T47D (cell line): Measurements from ENCODE around the gene BCO1.

ENCODE experiments used
- DNase-seq, 2 experiments: peaks; one replicate each; pipeline versions ENCODE4 v3.0.0 to v3.0.0-alpha.2; 2011 to 2012; ENCODE audit warnings: low read depth in 1 of 2, low spot score in 1 of 2
- JUND ChIP-seq: IDR thresholded peaks from 2 replicates; pipeline ENCODE4 v1.6.1; 2012; ENCODE audit warnings: low read depth
- in situ Hi-C: cut with HindIII; loops from 2 replicates; pipeline ENCODE4 v1.10.0; 2016; ENCODE audit warnings: low sequenced_read_pairs, low pct_unique_long_range_greater_than_20kb

Gene BCO1, protein sequence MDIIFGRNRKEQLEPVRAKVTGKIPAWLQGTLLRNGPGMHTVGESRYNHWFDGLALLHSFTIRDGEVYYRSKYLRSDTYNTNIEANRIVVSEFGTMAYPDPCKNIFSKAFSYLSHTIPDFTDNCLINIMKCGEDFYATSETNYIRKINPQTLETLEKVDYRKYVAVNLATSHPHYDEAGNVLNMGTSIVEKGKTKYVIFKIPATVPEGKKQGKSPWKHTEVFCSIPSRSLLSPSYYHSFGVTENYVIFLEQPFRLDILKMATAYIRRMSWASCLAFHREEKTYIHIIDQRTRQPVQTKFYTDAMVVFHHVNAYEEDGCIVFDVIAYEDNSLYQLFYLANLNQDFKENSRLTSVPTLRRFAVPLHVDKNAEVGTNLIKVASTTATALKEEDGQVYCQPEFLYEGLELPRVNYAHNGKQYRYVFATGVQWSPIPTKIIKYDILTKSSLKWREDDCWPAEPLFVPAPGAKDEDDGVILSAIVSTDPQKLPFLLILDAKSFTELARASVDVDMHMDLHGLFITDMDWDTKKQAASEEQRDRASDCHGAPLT

DNA sequence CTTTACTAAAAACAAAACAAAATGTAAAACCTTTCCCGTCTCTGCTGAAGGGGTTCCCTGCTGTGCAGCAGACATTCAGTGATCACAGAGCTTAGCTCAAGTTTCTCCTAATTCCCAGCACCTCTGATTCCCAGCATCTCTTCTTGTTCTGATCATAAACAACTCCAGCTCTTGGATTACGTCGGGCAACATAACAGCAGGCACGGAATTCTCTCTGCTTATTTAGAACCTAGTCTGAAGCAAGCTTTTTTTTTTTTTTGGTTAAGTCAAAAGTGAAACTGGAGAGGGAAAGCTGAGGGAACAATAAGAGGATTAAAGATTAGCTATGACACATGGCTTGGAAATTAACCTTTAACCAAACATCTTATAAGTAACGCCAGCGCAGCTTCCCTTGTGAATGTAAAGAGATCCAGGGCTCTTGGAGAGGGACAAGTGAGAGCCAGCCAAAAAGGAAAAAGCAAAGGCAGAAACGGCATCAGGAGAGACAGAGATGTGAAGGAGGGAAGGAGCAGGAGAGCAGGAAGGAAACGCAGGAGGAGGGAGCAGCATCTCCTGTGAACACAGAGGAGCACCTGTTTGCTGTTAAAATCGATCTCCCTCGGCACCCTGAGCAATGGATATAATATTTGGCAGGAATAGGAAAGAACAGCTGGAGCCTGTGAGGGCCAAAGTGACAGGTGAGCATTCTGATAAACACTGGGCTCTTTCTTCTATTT, at the start of gene BCO1:
Gene BCO1 (plus strand): TSS at position 394 of the 716 bp plus-strand sequence. CDS start 220 bp downstream, at position 614.
- in situ Hi-C loops = no loop called here
- TF ChIP-seq JUND = no peak
- DNase-seq = no peak

DNA sequence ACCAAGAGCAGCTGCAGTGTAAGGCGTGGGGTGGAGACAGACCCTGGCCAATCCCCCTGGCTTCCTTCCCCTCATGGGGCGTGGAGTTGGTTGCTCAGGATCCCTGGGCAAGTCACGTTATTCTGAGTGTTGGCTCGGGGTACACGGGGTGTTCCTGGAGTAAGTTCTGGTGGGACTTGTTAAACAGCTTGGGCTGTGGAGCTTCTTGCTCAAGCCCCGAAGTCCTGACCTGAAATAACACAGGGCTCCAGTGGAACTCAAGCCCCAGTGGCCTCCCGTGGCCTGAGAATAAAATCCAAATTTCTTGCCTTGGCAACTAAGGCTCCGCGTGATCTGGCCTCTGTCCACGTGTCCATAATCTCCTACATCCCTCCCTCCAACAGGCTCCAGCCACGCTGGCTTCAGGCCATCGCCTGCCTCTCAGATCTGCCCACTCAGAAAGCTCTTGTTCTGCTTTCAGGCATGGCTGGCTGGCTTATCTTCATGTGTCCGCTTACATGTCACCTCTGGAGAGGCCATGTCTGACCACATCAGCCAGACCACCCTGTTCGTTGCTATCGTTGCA, 49.3 kb upstream of the BCO1 start:
- in situ Hi-C loops = no loop called here
- peak in 1 of 2 experiments; percentile 37 for DNase-seq
- TF ChIP-seq JUND = no peak

DNA sequence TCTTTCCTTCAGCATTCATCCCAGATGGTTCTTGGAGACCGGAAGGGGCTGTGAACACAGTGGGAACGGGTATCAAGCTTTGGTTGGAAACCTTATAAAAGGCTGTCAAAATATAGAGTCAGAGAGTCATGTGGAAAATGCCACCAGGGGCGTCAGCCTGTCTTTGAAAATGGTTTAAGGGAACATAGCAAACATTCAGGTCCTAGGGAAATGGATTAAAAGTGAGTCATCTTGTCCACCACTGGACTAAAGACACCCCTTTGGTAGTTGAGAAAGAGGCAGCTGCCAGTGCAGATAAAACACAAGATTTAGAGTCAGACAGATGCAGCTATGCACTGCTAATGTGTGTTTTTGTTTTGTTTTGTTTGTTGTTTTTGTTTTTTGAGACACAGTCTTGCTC, 47.8 kb upstream of the BCO1 start:
- DNase-seq = no peak
- no peak for TF ChIP-seq JUND
- in situ Hi-C loops = no loop called here

DNA sequence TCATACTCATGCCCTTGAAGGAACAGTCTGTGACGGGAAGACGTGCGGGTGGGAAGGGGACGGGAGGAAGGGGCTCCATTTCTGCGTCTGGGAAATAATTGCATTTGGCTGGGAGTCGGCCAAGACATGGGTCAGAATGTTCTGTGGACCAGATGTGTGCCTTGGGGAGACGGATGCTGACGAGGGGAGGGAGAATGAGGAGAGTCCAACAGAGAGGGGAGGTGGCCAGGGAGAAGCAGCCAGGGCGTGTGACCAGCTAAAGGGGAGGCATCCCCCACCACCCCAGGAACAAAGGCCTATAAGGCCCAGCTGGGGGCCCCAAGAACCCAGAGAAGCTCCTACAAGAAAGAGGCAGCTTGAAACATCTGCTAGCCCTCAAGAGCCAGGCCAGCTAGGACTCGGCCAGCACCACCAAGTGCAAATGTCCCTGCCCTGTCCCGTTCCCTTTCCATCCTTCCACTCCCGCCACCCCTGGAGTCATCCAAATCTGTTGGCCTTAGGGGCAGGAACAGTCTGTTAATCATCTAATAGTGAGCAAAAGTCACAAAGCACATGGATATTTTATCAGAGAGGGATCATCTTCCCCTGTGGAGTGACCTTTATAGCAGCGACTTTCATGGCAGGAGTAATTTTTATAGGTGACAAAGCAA, 42.5 kb upstream of the BCO1 start:
- in situ Hi-C loops = no loop called here
- DNase-seq = no peak
- TF ChIP-seq JUND = no peak

DNA sequence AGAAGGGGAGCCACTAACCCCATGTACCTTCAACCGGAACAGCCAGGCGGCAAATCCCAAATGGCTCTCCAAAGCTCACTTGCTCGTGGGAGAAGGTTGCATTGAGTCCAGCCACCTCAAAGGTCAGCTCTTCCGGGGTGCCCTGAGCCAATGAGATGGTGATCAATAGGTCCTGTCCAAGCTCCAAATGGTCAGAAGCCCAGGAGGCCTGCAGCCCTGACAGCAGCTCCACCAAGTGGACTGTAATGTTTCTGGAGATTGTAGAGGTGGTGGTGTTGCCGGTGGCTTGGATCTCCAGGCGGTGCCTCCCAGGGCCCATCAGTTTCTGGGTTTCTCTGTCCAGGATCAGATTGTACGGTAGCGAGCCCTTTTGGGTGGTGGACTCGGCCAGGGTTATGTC, 39.9 kb upstream of the BCO1 start:
- TF ChIP-seq JUND = no peak
- DNase-seq = peak; percentile 63 to 84
- in situ Hi-C loops = no loop called here

DNA sequence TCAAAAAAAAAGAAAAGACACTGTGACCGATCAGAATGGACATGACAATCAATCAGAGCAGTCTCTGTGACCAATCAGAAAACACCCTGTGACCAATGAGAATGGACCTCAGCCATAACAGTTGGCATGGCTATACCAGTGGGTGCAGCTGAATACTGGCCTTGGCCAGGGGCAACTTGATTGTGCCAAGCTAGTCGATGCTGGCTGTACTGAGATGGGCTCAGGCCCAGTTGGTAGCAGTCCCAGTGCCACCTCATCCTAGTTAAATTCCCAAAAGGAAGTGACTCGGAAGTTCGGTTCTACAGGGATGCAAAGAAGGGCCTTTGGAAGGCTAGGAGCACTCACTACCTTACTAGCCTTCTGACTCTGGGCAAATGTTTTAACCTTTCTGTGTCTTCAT, 37.2 kb upstream of the BCO1 start:
- in situ Hi-C loops = no loop called here

DNA sequence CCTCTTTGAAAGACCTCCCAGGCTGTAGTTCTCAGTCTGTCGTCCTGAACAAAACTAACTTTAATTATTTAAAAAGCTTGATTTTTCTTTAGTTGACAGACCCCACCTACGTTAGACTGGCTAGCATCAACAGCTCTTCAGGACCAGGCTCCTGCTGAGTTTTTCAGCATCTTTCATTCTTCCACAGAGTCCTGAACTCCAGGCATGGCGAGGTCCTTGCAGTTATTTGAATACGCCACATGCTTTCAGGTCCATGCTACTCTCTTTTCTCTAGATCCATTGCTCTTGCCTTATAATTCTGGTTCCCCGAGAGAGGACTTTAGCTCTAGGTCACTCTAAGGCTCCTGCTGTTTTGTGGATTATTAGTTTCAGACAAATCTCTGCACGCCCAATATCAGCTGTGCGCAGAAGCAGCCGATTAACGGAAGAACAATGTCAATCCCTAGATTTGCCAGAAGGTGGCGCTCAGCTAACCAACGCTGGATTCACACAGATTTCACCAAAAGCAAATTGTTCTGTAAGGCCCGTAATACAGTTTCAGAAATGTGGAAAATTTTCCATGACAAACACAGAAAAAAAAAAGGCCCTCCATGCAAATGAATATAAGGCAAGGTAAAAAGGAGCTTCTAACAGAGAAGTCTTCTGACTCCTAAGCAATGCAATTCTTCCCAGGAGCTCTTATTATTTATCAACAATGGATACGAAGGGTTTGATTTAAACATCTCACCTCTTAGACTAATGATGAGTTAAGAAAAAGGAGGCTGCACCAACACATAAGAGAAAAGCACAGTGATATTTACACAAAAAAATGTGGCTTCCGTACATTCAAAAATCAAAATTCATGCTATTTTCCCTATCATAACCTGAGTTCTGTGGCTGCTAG, 33.5 kb upstream of the BCO1 start:
- peak; percentile 66 to 68 for DNase-seq
- TF ChIP-seq JUND = no peak
- in situ Hi-C loops = no loop called here

More for the DNA sequence above, 37.2 kb upstream of the BCO1 start:
- no peak for DNase-seq
- no peak for TF ChIP-seq JUND

DNA sequence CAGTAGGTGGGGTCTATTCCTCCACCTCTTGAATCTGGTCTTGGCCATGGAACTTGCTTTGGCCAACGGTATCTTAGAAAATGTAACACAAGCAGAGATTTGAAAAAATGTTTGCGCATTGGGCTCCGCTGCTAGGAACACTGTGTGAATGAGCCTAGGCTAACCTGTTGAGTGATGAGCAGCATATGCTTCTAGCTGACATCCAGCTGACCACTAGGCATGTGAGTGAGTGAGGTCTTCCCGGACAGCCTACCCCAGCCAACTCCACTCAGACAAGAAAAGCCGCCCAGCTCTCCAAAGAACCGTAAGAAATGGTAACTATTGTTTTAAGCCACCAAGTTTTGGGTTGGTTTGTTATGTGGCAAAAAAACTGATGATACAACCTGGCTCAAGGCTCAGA, 31.4 kb upstream of the BCO1 start:
- no peak for DNase-seq
- no peak for TF ChIP-seq JUND
- in situ Hi-C loops = no loop called here

DNA sequence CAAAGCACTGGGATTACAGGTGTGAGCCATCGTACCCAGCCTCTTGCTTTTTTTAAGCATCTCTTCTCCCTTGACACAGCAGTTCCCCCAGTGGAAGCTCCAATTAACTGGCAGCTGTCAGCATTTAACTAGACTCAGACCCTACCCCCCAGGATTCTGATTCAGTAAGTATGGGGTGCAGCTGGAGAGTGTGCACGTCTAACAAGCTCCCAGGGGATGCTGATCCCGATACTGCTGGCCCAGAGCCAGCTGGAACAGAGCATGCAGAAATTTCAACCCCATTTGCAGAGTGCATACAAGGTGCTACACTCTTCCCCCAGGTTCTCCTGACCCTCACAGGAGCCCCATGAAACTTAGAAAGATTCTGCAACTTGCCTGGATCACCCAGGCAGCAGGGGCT, 27.7 kb upstream of the BCO1 start:
- DNase-seq = no peak
- in situ Hi-C loops = no loop called here
- TF ChIP-seq JUND = no peak

DNA sequence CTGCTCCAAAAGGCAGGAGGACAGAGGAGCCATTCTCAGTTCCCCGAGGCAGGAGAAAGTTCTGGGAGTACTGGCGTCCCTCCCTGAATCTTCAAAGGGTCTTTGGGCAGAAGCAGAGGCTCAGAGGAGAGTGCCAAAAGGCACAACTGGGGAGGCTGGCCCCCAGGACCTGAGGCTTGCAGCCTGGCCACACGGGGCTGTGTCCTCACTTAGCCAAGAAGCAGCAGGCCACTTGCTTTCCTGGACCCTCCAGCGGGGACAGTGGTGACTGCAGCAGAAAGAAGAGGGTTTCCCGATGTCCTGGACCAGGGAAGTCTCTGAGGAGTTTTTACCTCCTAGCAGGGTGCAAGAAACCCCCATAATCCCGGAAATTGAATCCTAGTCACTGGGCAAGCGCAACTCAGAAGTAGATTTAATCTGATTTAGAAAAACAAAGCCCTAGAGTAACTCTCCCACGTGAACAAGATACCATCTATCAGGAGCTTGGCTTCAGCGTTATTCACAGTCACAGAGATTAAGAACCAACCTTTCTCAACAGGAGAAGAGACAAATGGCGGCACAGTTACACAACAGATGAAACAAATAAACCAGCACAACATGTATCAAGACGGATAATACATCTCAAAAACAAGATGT, 25.5 kb upstream of the BCO1 start:
- TF ChIP-seq JUND = no peak

DNA sequence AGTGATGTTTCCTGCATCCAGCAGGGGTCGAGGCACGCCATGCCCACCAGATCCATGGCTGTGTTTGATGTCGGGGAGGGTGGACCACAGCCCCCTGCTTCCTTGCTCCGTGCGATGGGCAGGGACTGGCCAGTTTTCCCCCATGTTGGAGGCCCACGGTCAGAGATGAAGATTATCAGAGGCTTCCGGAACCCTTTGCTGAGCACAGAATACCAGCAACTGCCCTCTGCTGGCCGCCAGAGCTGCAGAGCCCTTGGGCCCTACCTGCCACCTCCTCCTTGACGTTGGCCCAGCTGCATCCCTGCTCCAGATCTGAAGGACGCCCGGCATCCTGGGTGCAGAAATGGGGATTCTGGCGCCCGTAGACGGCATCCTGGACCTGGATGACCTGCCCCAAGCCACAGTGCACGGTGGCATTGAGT, 23.7 kb upstream of the BCO1 start:
- no peak for TF ChIP-seq JUND
- in situ Hi-C loops = no loop called here
- DNase-seq = peak; percentile 62 to 65

More for the DNA sequence above, 25.5 kb upstream of the BCO1 start:
- in situ Hi-C loops = no loop called here
- no peak for DNase-seq

DNA sequence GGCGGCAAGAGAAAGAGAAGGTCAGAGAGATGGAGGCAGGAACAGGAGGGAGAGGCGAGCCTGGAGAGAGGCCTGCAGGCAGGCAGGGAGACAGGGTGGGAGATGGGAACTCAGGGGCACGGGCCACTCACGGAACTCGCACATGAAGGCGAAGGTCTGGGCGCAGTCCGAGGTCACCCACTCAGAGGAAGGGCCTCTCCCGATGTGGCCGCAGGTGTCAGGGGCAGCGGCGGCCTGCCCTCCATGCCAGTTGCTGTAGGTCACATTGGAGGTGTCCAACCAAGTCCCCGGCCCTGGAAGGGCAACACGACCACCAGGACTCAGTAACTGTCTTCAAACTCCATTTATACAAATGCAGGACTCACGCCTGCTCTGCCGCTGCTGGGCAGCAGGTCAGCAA, 22.4 kb upstream of the BCO1 start:
- in situ Hi-C loops = no loop called here
- TF ChIP-seq JUND = no peak
- no peak for DNase-seq
